GM18861 (cell line): ENCODE data around the gene SOX4.

Experiments used
- ATAC-seq: cut with Tn5 transposase; IDR thresholded peaks from one replicate; pipeline ENCODE4 v1.9.1; 2021; ENCODE audit not compliant: unreplicated experiment

SOX4 gene

DNA sequence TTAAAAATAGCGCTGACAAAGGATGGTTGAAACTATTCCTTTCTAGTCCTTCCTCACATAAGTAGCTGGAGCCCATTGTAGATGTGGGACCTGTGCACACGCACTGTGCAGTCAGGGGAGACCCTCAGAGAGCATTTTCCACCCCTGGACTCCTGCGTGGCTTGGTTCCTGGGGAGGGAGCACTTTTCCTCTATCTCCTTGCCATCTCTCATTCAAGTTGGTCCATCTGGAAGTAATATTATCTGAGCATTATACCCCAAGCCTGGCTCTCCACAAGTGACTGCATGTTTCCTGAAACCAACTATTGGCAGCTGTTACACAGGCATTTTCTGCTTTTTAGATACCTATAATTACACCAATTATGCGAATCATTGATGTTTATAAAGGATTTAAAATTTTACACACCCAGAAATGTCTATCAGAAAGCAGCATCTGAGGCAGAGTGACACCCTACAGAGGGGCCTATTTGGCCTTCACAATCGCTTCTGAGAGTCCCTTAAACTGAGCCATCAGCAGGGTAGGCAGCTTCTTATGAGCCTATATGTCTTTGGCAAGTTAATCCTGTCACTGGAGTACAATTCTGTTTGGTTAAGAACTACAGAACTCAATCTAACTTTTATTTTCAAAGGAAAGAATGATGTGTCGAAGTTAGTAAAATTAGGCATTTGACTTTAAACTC, 18.7 kb downstream of the SOX4 start:
- no peak for ATAC-seq

DNA sequence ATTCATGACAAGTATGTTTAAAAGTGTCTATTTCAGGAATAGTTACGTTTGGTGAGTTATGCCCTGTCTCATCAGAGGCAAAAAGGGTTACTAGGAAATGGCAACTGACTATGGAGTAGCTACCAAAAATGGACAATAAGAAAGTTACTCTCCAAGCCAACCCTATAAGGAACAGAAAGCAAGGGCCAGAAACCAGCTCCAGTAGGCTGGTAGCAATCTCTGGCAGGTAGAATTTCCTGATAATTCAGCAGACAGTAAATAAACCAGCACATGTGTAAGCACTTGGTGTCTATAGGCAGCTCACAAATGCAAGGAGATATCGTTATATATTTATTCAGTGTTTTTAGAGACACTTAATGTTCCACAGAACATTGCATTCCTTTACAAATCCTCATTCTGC, 20.3 kb downstream of the SOX4 start:
- ATAC-seq, result no peak

- ATAC-seq, result no peak
Observed at GRCh38 chr6:21614226-21614625, 20.7 kb downstream of the SOX4 start.

DNA sequence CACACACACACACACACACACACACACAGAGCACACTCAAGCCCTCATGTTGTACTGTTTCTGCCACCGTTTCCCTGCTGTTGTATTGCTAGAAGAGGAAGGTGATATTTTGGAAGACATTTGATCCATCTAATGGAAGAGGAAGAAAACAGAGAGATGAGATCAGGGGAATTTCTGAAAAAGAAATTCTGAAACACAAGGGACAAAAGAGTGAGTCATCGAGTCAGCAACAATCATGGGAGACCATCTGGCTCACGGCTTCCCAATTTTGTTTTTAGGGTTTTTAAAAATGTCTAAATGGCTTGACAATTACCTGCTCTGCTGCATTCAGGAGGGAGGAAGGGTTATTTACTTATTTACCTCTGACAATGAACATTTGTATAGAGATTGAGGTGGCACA, 22.0 kb downstream of the SOX4 start:
- no peak for ATAC-seq

- ATAC-seq, result no peak
Observed at GRCh38 chr6:21616005-21616404, 22.5 kb downstream of the SOX4 start.

- no peak for ATAC-seq
Observed at GRCh38 chr6:21625642-21626041, 32.1 kb downstream of the SOX4 start.

GRCh38 chr6:21626756-21627155, 33.2 kb downstream of the SOX4 start:
- ATAC-seq, result no peak

DNA sequence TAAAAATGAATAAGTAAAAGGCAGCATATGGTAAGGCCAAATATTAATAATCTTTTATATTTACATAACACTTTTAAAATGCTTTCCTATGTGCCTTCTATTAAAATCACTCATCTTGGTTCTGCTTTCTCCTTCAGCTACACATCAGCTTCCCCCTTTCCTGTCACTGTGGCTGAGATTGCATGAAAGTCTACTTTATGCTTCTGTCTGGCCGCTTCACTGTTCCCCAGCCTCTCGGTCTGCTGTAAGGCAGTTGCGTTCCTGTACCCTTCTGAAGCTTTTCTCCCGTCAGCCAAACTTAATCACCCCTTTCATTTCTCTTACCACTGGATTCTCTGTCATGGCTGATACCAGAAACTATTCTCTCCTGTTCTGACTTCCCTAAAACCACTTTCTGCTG, 34.6 kb downstream of the SOX4 start:
- ATAC-seq, result no peak

DNA sequence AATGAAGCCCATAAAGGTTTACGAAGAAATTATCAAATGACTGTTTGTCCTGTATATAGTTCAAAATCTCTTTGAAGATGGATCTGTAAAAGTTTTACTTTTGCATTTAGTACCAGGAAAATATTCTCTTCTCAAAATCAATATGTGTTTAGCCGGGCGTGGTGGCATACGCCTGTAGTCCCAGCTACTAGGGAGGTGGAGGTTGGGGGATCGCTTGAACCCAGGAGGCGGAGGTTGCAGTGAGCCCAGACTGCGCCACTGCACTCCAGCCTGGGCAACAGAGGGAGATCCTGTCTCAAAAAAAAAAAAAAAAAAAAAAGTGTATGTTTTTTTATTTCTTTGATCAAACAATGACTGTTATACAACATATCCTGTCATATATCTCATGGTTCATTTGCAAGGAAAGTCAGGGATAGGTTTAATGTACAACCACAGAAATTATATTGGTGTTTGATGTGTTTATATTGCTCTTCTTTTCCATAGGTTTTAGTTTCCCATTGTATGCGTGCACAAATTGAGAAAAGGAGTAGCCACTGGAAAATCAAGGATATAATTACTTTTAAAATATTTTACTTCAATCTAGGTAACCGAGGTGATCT, 40.1 kb downstream of the SOX4 start:
- ATAC-seq, result no peak

DNA sequence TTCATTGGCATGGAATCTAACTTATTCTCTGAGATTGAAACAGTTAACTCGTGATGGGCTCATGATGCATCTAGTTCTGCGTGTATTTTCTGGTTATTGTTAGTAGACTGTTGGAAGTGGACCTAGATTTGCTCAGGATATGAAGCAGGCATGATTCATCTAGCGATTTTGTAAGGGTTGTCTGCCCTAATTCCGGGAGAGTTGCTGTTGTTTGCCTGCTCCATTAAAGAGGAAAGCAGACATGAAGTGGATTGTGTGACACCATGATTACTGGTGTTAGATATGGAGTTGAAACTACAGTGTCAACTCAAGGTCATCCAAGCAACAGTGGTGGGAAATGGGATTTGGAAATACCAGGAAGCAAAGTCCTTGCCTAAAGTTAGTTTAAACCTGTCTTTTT, 41.0 kb downstream of the SOX4 start:
- ATAC-seq, result no peak

- ATAC-seq, result no peak
Observed at GRCh38 chr6:21636876-21637275, 43.3 kb downstream of the SOX4 start.

DNA sequence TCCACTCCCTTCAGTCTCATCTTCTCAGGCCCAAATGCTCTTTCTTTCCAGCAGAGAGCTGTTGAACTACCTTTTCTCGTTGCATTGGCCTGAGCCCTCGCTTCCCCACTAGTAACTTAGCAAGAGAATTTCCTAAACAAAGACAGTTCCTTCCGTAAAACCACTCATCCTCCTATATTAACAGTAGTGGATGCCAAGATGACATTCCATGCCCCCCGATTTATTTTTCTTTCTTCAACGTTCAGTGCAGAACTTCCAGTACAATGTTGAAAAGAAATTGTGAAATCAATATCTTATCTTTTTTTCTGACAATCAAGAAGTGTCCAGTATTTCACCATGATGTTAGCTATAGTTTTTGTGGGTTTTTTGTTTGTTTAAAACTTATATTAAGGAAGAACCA, 45.8 kb downstream of the SOX4 start:
- no peak for ATAC-seq
